Natural killer cell treated with Interleukin-12 subunit alpha and Interleukin-12 subunit beta and Interleukin-15 and Interleukin-18, amount 100 ng/mL, for 72 hours (primary cell): Measurements from ENCODE around the gene FBXO17. TPM values are rescaled to one million over a fixed set of nuclear protein-coding genes. Genes with fewer than 3 reads are reported as not detected.
"Not testable (repeated sequence)": the region's sequence is repeated elsewhere in the genome, so short reads cannot be mapped to it uniquely, and the experiment has no call there.

Experiments used
- ATAC-seq, 2 donors: fragments of 150-1000 bp; cut with Tn5 transposase in 1 of 2; sonication (Bioruptor Pico), chemical (Tn5 transposase) in 1 of 2; 2 replicates each; pipeline ENCODE4 v1.10.0; 2021
- DNase-seq: peaks from one replicate; pipeline ENCODE4 v3.0.0; 2022; ENCODE audit warnings: low spot score
- H3K27ac Mint-ChIP-seq, 2 donors: 1 replicate in 1 of 2; 2 replicates in 1 of 2; pipeline ENCODE4 v1.8.0; 2022; ENCODE audit warnings: mixed read lengths in 2 of 2, mild to moderate bottlenecking in 1 of 2, moderate library complexity in 1 of 2
- H3K27me3 Mint-ChIP-seq, 2 donors: 1 replicate in 1 of 2; 2 replicates in 1 of 2; pipeline ENCODE4 v1.8.0; 2022; ENCODE audit warnings: mixed read lengths in 2 of 2
- H3K36me3 Mint-ChIP-seq: one replicate; pipeline ENCODE4 v1.8.0; 2022; ENCODE audit warnings: mixed read lengths
- H3K4me1 Mint-ChIP-seq, 2 donors: 1 replicate in 1 of 2; 2 replicates in 1 of 2; pipeline ENCODE4 v1.8.0; 2022; ENCODE audit warnings: low read depth in 2 of 2, mixed read lengths in 2 of 2, mild to moderate bottlenecking in 1 of 2
- H3K4me3 Mint-ChIP-seq: one replicate; pipeline ENCODE4 v1.8.0; 2022; ENCODE audit warnings: mixed read lengths
- H3K9me3 Mint-ChIP-seq: 2 replicates; pipeline ENCODE4 v1.8.0; 2022; ENCODE audit warnings: mixed read lengths
- total RNA-seq, 2 donors: library from RNA; stranded (reverse); gene quantifications; one replicate each; pipeline ENCODE4 v1.2.3, GENCODE V29; 2022

FBXO17 gene
- total RNA-seq, 2 donors from 2014 or later: not detected

DNA sequence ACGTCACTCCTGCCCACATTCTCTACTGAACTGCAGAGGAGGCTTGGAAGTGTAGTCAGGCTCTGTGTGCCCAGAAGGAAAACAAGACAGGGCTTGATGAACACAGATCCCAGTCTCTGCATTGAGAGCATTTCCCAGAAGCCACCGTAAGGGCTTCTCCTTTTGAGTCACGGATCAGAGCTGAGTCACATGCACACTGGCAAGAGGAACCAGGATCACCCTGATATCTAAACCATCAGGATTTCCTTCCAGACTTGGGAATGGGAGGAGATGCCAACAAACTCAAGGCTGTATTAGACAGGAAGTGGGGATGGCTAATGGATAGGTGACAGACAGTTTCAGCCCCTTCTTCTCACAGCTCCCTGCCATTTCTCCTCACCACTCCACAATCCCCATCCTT is 17.7 kb upstream of the FBXO17 start:
- DNase-seq (no peak), ATAC-seq (no peak)
- Mint-ChIP-seq H3K4me1 (peaks cover 0 to 3% of the 10 kb centered on the region in 2 donors), H3K36me3 (no peaks in the 10 kb centered on the region), H3K27ac (no peak overlapping the region), H3K27me3 (peaks cover 15 to 21% of the 10 kb centered on the region in 2 donors), H3K9me3 (no peaks in the 10 kb centered on the region), H3K4me3 (no peak overlapping the region)

DNA sequence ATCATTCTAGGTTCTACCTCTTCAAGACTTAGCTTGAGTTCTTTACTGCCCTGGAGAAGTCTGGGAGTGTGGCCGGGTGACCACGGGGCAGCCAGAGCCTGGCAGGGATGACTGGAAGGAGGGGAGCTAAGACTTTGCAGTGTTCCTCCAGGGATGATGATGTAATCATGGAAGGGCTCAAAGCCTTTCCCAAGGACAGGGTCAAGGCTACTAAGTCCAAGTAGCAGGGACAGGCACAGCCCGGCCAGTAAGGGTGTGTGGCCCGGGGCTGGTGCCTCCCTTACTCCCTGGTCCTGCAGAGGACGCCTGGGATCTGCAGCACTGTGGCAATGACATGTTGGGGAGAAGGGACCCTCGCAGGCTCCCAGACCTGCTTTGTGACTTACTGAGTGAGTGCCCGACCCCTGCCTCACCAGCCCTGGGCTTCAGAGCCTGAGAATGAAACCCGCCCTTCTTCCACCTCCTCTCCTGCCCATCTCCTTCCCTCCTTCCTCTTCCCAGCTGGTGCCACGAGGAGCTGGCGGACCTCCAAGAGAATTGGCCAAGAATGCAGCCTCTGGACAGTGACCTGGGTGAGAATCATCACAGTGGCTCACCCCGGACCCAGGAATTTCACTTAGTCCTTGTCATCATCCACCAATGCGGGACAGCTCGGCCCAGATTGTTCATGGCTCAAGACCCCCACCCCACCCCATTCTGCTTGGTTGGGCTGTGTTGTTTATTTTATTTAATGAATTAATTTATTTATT is 15.6 kb upstream of the FBXO17 start:
- DNase-seq: no peak

DNA sequence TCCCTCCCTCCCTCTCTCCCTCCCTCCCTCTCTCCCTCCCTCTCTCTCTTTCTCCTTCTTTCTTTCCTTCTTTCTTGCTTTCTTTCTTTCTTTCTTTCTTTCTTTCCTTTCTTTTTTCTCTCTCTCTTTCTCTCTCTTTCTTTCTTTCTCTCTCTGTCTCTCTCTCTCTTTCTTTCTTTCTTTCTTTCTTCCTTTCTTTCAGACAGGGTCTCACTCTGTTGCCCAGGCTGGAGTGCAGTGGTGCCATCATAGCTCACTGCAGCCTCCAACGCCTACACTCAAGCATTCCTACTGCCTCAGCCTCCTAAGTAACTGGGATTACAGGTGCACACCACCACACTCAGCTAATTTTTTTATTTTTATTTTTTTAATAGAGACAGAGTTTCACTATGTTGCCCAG is 14.1 kb upstream of the FBXO17 start:
- H3K9me3 Mint-ChIP-seq, ATAC-seq, H3K36me3 Mint-ChIP-seq, DNase-seq, H3K27ac Mint-ChIP-seq, H3K4me1 Mint-ChIP-seq, H3K4me3 Mint-ChIP-seq: not testable (repeated sequence)
- peaks cover 17 to 23% of the 10 kb centered on the region in 2 donors for H3K27me3 Mint-ChIP-seq

More for the DNA sequence above, 15.6 kb upstream of the FBXO17 start:
- ATAC-seq: no peak
- Mint-ChIP-seq H3K4me1 (peaks cover 0 to 3% of the 10 kb centered on the region in 2 donors), H3K4me3 (no peak overlapping the region), H3K27ac (no peak overlapping the region), H3K9me3 (no peaks in the 10 kb centered on the region), H3K36me3 (no peaks in the 10 kb centered on the region), H3K27me3 (peaks cover 21% of the 10 kb centered on the region in 2 donors)

DNA sequence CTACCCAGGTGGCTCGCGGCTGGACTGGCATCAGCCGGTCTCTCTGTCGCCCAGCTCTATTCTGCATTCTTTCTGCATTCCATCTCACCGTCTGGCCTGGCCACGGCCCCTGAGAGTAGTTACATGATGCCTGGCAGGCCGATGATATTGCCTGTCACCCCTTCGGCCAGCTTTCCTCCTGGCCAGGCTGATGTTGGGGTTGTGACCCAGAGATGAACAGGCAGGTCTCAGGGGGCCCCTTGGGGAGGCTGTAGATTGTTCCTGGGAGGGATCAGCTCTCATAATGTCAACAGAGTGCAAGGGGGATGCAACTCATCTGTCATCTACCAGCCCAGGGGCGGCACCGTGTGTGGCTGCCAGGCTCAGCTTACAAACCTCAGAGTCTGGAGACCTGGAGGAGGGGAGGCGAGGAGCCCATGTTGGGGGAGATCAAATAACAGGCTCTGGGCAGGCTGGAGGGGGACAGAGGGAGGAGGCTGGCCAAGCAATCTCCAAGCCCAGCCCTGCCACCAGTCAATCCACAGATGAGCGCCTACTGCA is 13.6 kb upstream of the FBXO17 start:
- Mint-ChIP-seq H3K4me3 (no peak overlapping the region), H3K27me3 (peaks cover 16 to 23% of the 10 kb centered on the region in 2 donors), H3K9me3 (no peaks in the 10 kb centered on the region), H3K4me1 (peaks cover 0 to 3% of the 10 kb centered on the region in 2 donors), H3K27ac (no peak overlapping the region), H3K36me3 (no peaks in the 10 kb centered on the region)
- ATAC-seq (peak in 1 of 2 donors; percentile 6), DNase-seq (no peak)

DNA sequence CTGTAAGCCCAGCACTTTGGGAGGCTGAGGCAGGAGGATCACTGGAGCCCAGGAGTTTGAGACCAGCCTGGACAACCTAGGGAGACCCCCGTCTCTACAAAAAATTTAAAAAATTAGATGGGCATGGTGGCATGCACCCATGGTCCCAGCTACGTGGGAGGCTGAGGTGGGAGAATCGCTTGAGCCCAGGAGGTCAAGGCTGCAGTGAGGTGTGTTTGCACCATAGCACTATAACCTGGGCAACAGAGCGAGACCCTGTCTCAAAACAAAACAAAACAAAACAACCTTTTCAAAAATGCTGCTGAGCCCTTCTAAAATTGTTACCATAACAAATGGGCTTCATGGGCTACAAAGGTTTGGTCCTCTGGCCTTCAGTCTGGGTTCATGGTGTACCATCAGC is 13.1 kb upstream of the FBXO17 start:
- H3K4me1 Mint-ChIP-seq, ATAC-seq, H3K36me3 Mint-ChIP-seq, H3K4me3 Mint-ChIP-seq, H3K27ac Mint-ChIP-seq, H3K9me3 Mint-ChIP-seq, DNase-seq: not testable (repeated sequence)
- H3K27me3 Mint-ChIP-seq: peaks cover 16 to 23% of the 10 kb centered on the region in 2 donors

DNA sequence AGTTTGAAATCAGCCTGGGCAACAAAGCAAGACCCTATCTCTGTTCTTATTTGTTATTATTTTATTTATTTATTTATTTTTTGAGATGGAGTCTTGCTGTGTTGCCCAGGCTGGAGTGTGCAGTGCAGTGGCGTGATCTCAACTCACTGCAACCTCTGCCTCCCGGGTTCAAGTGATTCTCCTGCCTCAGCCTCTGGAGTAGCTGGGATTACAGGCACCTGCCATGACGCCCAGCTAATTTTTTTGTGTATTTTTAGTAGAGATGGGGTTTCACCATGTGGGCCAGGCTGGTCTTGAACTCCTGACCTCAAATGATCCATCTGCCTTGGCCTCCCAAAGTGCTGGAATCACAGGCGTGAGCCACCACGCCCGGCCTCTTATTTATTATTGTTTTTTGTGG is 12.2 kb upstream of the FBXO17 start:
- not testable (repeated sequence) for H3K36me3 Mint-ChIP-seq, H3K4me1 Mint-ChIP-seq, H3K4me3 Mint-ChIP-seq, H3K9me3 Mint-ChIP-seq, DNase-seq, ATAC-seq, H3K27ac Mint-ChIP-seq
- H3K27me3 Mint-ChIP-seq: peaks cover 15 to 23% of the 10 kb centered on the region in 2 donors

DNA sequence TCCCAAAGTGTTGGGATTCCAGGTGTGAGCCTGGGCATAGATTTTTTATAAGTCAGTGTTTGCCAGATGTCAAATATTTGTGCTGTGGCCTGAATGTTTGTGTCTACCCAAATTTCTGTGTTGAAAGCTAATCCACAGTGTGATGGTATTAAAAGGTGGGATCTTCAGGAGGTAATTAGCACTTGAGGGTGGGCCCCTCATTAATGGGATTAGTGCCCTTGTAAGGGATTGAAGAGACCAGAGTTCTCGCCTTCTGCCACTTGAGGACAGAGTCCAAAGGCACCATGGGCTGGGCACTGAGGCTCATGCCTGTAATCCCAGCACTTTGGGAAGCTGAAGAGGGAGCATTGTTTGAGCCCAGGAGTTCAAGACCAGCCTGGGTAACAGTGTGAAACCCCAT is 9.7 kb upstream of the FBXO17 start:
- no peak overlapping the region for H3K4me3 Mint-ChIP-seq
- peaks cover 12 to 22% of the 10 kb centered on the region in 2 donors for H3K27me3 Mint-ChIP-seq
- H3K4me1 Mint-ChIP-seq: no peaks in the 10 kb centered on the region
- H3K9me3 Mint-ChIP-seq: no peaks in the 10 kb centered on the region
- no peaks in the 10 kb centered on the region for H3K36me3 Mint-ChIP-seq
- no peak for DNase-seq
- no peak for ATAC-seq
- H3K27ac Mint-ChIP-seq: no peak overlapping the region

DNA sequence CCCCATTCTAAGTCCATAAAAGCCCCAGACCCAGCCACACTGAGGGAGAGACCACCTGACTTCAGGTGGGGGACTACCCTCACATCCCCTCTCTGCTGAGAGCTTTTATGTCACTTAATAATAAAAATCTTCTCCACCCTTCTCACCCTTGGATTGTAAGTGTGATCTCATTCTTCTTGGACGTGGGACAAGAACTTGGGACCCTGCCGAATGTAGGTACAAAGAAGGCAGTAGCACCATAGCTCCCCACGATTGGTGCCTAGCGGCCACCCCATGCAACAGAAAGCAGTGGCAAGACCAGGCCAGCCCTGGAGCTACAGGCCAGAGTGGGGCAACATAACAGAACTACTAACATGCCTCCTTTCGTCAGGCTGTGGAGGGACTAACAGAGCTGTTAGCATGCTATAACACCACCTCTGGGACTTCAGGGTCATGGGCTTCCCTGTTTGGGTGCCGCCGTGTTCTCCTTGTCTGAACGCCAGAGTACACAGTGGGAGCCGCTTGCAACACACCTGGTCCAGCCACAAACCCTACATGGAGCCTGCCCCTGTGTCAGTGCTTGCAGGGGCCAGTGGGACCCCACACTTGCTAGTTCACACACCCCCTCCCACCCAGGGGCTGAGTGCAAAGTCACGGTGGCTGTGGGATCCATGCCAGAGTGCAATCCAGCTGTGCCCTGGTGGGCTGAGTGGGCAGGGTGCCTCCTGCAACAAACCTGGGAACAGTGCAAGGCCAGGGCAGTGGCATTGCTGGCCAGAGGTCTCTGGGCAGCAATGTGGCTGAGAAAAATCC is 5.2 kb upstream of the FBXO17 start:
- Mint-ChIP-seq H3K4me3 (no peak overlapping the region), H3K4me1 (peaks cover 10% of the 10 kb centered on the region in 2 donors), H3K27me3 (peaks cover 10 to 17% of the 10 kb centered on the region in 2 donors), H3K27ac (no peak overlapping the region), H3K9me3 (no peaks in the 10 kb centered on the region), H3K36me3 (no peaks in the 10 kb centered on the region)
- DNase-seq (no peak), ATAC-seq (peak in 1 of 2 donors; percentile 11)

DNA sequence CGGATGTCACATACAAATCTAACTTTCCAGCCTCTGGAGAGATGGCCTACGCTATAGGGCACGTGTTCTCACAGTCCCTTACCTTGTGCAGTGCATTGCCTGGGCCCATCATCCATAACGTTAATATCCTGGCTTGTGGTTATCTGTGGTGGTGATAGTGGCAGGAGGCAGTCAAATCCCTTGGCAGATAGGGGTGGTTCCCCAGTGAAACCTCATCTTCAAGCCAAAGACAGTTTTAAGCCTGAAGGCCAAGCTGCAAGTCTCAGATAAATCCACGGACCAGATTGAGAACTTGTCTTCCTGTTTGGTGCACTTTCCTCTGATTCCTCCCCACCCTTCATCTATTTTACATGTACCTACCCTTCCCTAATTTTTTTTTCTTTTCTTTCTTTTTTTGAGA is 4.3 kb upstream of the FBXO17 start:
- Mint-ChIP-seq H3K27ac (no peak overlapping the region), H3K36me3 (no peaks in the 10 kb centered on the region), H3K4me3 (no peak overlapping the region), H3K27me3 (peaks cover 16 to 21% of the 10 kb centered on the region in 2 donors), H3K9me3 (no peaks in the 10 kb centered on the region), H3K4me1 (peaks cover 10 to 13% of the 10 kb centered on the region in 2 donors)
- ATAC-seq: no peak
- no peak for DNase-seq

DNA sequence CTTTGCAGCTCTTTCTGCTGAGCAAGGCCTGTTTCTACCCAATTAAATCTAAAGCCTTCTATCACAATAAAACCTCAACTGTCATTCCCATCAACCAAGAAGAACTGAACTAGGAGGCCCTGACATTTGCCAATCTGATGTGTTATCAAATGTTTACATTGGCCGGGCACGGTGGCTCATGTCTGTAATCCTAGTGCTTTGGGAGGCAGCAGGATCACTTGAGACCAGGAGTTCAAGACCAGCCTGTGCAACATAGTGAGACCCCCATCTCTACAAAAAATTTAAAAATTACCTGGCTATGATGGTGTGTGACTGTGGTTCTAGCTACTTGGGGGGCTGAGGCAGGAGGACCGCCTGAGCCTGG is 2.8 kb upstream of the FBXO17 start:
- Mint-ChIP-seq H3K9me3 (no peaks in the 10 kb centered on the region), H3K4me3 (peak overlapping the region; percentile 16), H3K36me3 (no peaks in the 10 kb centered on the region), H3K4me1 (peaks cover 10 to 13% of the 10 kb centered on the region in 2 donors), H3K27ac (peak overlapping the region in 1 of 2 donors; percentile 43), H3K27me3 (peaks cover 23 to 26% of the 10 kb centered on the region in 2 donors)
- ATAC-seq (no peak), DNase-seq (no peak)

DNA sequence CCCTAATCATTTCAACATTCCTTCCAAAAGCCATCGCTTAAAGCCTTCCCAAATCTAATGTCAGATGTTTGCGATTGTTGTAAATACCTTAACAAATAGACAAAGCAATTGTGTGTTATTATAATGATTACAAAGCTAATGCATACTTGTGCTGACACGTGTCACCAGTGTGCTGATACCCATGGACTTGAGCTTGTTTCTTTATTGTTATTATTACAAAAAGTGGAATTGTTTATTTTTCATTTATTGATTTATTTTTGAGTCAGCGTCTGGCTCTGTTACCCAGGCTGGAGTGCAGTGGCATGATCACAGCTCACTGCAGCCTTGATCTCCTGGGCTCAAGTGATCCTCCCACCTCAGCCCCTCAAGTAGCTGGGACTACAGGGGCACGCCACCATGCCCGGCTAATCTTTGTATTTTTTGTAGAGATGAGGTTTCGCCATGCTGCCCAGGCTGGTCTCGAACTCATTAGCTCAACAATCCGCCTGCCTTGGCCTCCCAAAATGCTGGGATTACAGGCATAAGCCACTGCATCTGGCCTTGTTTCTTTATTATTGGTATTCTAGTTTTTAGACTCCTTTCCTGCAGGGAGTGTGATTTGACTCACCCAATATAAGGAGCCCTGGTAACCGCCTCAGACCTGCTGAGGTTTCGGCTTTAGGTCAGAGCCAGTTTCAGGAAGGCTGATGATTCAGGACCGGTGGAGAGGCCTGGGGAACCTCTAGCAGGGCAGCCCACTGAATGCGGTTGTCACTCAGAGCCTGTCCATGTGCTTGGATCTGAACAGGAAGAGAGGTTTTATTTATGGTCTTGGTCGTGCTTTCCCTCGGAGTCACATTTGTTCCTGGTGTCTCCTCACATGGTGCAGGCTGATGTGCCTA is 2.1 kb upstream of the FBXO17 start:
- Mint-ChIP-seq H3K36me3 (no peaks in the 10 kb centered on the region), H3K27ac (peak overlapping the region in 1 of 2 donors; percentile 43), H3K9me3 (no peaks in the 10 kb centered on the region), H3K4me1 (peaks cover 10 to 13% of the 10 kb centered on the region in 2 donors), H3K4me3 (peak overlapping the region; percentile 16), H3K27me3 (peaks cover 23 to 26% of the 10 kb centered on the region in 2 donors)
- peak; percentile 90 to 99 for ATAC-seq
- peak; percentile 71 for DNase-seq

DNA sequence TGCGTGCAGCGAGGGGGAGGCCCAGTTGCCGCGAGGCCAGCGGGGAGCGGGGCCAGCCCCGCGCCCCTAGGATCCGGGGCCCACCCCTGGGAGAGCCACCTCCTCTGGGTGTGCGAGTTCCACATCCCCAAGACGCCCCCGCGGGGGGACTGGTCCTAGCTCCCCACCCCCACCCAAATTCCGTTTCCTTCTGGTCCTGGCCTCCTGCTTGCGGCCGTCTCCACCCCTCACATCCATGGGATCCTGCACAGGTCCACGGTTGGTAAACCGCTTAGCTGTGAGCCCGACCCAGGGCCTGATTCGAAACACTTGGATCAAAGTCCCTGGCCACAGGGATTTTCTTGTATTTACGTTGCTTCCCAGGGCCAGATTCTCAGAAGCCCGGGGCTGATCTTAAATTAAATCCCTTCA is 324 bp upstream of the FBXO17 start:
- H3K27ac Mint-ChIP-seq: no peak overlapping the region
- DNase-seq (no peak), ATAC-seq (no peak)
- peak overlapping the region; percentile 8 for H3K4me3 Mint-ChIP-seq
- peaks cover 23 to 26% of the 10 kb centered on the region in 2 donors for H3K27me3 Mint-ChIP-seq
- H3K4me1 Mint-ChIP-seq: peaks cover 10 to 13% of the 10 kb centered on the region in 2 donors
- H3K9me3 Mint-ChIP-seq: no peaks in the 10 kb centered on the region
- H3K36me3 Mint-ChIP-seq: no peaks in the 10 kb centered on the region

DNA sequence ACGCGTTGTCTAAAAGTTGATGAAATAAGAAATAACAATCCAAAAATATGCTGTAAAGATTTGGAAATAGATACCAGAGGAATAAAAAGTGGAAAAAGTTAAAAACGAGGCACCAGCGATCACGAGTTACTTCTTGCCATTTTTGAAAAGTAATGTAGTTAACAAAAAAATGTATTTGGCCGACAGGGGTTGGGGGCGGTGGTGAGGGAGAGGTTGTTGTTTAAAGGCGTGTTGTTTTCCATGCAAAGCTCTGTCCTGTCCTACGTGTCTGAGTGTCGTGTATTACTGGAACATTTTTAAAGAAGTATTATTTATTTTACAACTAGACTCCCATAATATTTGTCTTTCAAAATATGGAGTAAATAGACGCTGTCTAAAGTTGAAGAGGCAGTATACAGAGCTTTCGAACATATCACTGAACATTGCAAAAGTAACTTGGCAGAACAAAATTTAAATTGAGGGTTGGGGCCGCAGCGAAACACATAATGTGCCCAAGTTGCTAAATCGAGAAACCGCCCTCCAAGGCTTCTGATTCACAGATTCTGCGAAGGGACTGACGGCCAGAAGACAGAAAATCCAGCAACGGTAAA is 823 bp downstream of the FBXO17 start:
- Mint-ChIP-seq H3K4me1 (peaks cover 10 to 13% of the 10 kb centered on the region in 2 donors), H3K36me3 (no peaks in the 10 kb centered on the region), H3K9me3 (no peaks in the 10 kb centered on the region), H3K4me3 (peak overlapping the region; percentile 58), H3K27me3 (peaks cover 23% of the 10 kb centered on the region in 2 donors), H3K27ac (no peak overlapping the region)
- DNase-seq (no peak), ATAC-seq (no peak)
